ENCODE results near the gene SLC66A2.

SLC66A2 gene

DNA sequence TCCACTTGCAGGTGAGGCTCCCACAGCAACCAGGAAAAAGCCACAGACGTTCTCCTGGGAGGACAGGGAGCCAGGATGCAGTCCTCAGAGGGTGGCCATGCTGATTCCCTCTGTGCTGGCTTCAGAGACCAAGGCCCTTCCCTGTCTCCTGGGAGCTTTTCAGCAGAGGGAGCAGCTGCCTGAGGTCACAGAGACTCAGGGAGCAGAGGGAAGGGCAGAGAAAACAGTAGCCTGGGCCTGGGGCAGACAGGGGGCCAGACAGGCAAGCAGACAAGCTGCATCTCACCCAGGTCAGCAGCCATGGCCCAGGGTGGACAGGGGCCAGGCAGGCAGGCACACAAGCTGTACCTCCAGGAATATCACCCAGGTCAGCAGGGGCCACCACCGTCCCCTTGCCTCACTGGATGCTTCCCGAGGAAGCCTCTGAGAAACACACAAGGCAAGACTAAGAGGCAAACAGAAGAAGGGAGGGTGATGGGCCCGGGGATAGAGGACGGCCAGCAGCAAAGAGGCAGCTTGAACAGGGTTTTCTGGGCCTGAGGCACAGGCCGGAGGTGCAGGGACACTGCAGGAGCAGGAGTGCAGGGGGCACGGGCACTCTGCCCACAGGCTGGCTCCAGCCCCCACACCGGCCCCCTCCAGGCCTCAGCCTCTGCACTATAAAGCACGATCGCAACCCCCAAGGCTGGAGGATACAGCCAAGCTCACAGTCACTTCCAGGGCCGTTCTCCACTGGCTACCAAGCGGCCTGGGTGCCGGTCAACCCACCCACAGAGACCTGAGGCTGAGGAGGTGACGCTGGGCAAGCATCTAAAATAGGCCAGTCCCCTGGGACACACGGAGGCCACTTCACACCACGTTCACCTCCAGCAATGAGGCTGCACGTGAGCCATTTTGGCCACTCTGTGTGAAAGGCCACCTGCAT lies 6.1 kb downstream of the SLC66A2 start:
- Histone ChIP-seq H4K20me1 (ENCODE audit: insufficient read depth, low read length) (no peaks in the 10 kb centered on the region), H3K4me3 (ENCODE audit: low read depth, low read length, poor library complexity, severe bottlenecking) (no peak overlapping the region), H3K4me1 (ENCODE audit: insufficient read depth, low read length, severe bottlenecking) (peaks cover 45% of the 10 kb centered on the region), H3K27me3 (ENCODE audit: insufficient read depth, low read length) (no peaks in the 10 kb centered on the region), H2AFZ (ENCODE audit: low read length) (no peak overlapping the region), H3K9me2 (ENCODE audit: low read depth, low read length) (no peaks in the 10 kb centered on the region), H3K9ac (ENCODE audit: low read length) (no peak overlapping the region; the same call in 1 of the 2 replicates), H3K36me3 (ENCODE audit: insufficient read depth, low read length) (peaks cover 30% of the 10 kb centered on the region), H3K9me3 (ENCODE audit: low read length) (no peaks in the 10 kb centered on the region), H3F3A (ENCODE audit: insufficient read depth, low read length) (no peaks in the 10 kb centered on the region), H3K4me2 (ENCODE audit: low read length) (peak overlapping the region; percentile 44; the same call in 1 of the 2 replicates), H3K79me2 (ENCODE audit: insufficient read depth, low read length) (0 out of 2 replicates have a peak, but pooled peaks cover 5% of the 10 kb centered on the region), H3K27ac (ENCODE audit: low read depth, low read length, poor library complexity, severe bottlenecking) (no peak overlapping the region)
- no peak for TF ChIP-seq EZH2 (IDR thresholded peaks at IDR 0.05; ENCODE audit: borderline replicate concordance, low read length)
- TF ChIP-seq, protein P1, sequence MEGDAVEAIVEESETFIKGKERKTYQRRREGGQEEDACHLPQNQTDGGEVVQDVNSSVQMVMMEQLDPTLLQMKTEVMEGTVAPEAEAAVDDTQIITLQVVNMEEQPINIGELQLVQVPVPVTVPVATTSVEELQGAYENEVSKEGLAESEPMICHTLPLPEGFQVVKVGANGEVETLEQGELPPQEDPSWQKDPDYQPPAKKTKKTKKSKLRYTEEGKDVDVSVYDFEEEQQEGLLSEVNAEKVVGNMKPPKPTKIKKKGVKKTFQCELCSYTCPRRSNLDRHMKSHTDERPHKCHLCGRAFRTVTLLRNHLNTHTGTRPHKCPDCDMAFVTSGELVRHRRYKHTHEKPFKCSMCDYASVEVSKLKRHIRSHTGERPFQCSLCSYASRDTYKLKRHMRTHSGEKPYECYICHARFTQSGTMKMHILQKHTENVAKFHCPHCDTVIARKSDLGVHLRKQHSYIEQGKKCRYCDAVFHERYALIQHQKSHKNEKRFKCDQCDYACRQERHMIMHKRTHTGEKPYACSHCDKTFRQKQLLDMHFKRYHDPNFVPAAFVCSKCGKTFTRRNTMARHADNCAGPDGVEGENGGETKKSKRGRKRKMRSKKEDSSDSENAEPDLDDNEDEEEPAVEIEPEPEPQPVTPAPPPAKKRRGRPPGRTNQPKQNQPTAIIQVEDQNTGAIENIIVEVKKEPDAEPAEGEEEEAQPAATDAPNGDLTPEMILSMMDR (IDR thresholded peaks at IDR 0.05; ENCODE audit: low read length): no peak

DNA sequence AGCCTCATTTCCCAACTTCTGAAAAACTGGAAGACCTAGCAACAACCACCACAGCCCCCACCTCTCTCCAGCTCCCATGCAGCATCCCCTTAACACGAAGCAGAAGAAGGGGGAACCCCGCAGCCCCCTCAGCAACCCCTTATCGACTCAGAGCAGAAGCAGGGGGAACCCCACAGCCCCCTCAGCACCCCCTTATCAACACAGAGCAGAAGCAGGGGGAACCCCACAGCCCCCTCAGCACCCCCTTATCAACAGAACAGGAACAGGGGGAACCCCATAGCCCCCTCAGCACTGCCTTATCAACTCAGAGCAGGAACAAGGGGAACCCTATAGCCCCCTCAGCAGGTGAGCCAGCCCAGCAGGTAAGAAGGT lies 6.7 kb downstream of the SLC66A2 start:
- H3K27me3 ChIP-seq (ENCODE audit: insufficient read depth, low read length): no peaks in the 10 kb centered on the region
- 0 out of 2 replicates have a peak, but pooled peaks cover 5% of the 10 kb centered on the region for H3K79me2 ChIP-seq (ENCODE audit: insufficient read depth, low read length)
- H3F3A ChIP-seq (ENCODE audit: insufficient read depth, low read length): no peaks in the 10 kb centered on the region
- no peak overlapping the region for H3K4me2 ChIP-seq (ENCODE audit: low read length)
- H4K20me1 ChIP-seq (ENCODE audit: insufficient read depth, low read length): no peaks in the 10 kb centered on the region
- peaks cover 38% of the 10 kb centered on the region for H3K4me1 ChIP-seq (ENCODE audit: insufficient read depth, low read length, severe bottlenecking)
- H3K4me3 ChIP-seq (ENCODE audit: low read depth, low read length, poor library complexity, severe bottlenecking): no peak overlapping the region
- no peak overlapping the region for H3K9ac ChIP-seq (ENCODE audit: low read length)
- no peaks in the 10 kb centered on the region for H3K9me3 ChIP-seq (ENCODE audit: low read length)
- TF ChIP-seq, protein P1 (IDR thresholded peaks at IDR 0.05; ENCODE audit: low read length): no peak
- TF ChIP-seq EZH2 (IDR thresholded peaks at IDR 0.05; ENCODE audit: borderline replicate concordance, low read length): no peak
- H3K27ac ChIP-seq (ENCODE audit: low read depth, low read length, poor library complexity, severe bottlenecking): no peak overlapping the region
- peaks cover 37% of the 10 kb centered on the region for H3K36me3 ChIP-seq (ENCODE audit: insufficient read depth, low read length)
- H3K9me2 ChIP-seq (ENCODE audit: low read depth, low read length): no peaks in the 10 kb centered on the region
- H2AFZ ChIP-seq (ENCODE audit: low read length): no peak overlapping the region

DNA sequence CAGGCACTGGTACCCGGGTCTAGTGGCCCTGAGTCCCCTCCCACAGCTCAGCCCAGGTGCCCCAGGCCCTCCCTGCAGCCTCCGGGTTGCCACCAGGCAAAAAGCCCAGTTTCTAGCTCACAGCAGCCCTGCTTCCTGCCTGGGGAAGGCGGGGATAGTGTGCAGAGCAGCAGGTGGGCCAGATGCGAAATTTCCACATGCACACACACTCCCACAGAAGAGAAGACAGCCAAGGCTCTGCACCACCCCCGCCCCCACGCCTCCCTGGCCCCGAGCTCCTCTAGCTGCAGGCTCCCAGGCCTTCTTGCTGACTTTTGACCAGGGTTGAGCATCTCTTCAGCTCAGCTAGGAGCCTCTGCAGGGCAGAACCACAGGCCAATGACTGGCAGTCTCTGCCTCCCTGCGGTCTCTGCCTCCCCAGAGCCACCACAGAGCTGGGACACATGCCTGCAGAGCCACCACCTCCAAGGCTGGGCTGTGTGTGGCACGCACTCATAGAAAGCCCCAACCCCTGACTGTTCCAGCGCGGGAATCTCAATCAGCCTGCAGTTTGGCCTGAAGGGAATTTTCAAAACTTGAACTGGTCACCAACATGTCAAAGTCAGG lies 7.2 kb downstream of the SLC66A2 start:
- 0 out of 2 replicates have a peak, but pooled peaks cover 5% of the 10 kb centered on the region for H3K79me2 ChIP-seq (ENCODE audit: insufficient read depth, low read length)

More for the DNA sequence above, 7.2 kb downstream of the SLC66A2 start:
- Histone ChIP-seq H3K4me2 (ENCODE audit: low read length) (no peak overlapping the region), H3K4me1 (ENCODE audit: insufficient read depth, low read length, severe bottlenecking) (peaks cover 33% of the 10 kb centered on the region), H3K9me3 (ENCODE audit: low read length) (no peaks in the 10 kb centered on the region), H2AFZ (ENCODE audit: low read length) (no peak overlapping the region), H3K27me3 (ENCODE audit: insufficient read depth, low read length) (no peaks in the 10 kb centered on the region), H3K27ac (ENCODE audit: low read depth, low read length, poor library complexity, severe bottlenecking) (no peak overlapping the region), H3K4me3 (ENCODE audit: low read depth, low read length, poor library complexity, severe bottlenecking) (no peak overlapping the region), H4K20me1 (ENCODE audit: insufficient read depth, low read length) (no peaks in the 10 kb centered on the region), H3K36me3 (ENCODE audit: insufficient read depth, low read length) (peaks cover 42% of the 10 kb centered on the region), H3K9me2 (ENCODE audit: low read depth, low read length) (no peaks in the 10 kb centered on the region), H3K9ac (ENCODE audit: low read length) (no peak overlapping the region), H3F3A (ENCODE audit: insufficient read depth, low read length) (no peaks in the 10 kb centered on the region)
- TF ChIP-seq EZH2 (IDR thresholded peaks at IDR 0.05; ENCODE audit: borderline replicate concordance, low read length): no peak
- TF ChIP-seq, protein P1 (IDR thresholded peaks at IDR 0.05; ENCODE audit: low read length): no peak
